Smooth muscle cell of the brain vasculature (primary cell): Measurements from ENCODE around the gene PPIF.

Experiments
- DNase-seq: peaks from one replicate; pipeline ENCODE4 v3.0.0-alpha.2; 2012; ENCODE audit warnings: low read depth, low spot score

The PPIF gene

DNA sequence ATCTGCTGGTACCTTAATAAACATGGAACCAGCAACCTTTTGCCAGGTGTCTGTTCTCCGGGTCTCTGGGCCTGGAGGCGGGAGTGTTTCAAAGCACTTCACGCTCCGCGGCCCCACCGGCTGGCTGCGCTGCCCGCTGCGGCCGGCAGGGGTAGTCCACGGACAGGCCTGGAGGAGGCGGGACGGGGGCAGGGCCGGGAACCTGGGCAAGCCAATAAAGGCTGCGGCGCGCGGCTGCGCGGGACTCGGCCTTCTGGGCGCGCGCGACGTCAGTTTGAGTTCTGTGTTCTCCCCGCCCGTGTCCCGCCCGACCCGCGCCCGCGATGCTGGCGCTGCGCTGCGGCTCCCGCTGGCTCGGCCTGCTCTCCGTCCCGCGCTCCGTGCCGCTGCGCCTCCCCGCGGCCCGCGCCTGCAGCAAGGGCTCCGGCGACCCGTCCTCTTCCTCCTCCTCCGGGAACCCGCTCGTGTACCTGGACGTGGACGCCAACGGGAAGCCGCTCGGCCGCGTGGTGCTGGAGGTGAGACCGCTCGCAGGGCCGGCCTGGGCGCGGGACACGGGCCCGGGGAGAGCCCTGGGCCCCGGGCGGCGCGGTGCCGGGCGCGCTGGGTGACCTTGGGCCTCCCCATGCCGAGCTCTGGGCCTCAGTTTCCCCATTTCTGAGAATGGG lies at the start of gene PPIF:
Gene PPIF, plus strand, starts transcription at position 244 of the 668 bp plus-strand sequence. Its CDS starts 80 bp downstream, at position 324.
- DNase-seq = peak; percentile 82

DNA sequence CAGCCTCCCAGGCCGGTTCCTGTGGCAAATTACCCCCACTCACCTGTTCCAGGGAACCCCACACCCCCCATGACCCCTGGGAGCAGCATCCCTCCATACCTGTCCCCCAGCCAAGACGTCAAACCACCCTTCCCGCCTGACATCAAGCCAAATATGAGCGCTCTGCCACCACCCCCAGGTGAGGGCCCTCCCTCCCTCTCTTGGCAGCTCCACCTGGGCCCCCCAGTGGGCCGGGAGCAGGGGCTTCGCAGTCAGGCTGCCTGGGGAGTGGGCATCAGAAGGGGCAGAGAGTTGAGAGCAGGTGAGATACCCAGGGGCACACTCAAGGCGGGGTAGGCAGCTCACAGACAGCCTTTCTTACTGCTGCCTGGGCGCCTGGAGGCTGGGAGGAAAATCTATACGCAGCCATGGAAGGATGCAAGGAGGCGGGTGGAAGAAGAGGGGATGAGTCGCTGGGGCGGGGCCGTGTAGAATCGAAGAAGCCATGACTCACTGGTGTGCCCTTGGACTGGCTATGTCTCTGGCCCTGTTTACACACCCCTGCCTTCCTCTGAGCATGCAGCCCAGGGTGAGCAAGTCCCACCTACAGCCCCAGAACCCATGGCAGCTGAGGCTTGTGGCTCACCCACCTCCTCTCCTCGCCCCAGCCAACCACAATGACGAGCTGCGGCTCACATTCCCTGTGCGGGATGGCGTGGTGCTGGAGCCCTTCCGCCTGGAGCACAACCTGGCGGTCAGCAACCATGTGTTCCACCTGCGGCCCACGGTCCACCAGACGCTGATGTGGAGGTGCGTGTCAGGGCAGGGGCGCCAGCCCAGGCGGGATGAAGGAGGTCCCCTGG lies 48.6 kb upstream of the PPIF start:
- peak; percentile 52 for DNase-seq

DNA sequence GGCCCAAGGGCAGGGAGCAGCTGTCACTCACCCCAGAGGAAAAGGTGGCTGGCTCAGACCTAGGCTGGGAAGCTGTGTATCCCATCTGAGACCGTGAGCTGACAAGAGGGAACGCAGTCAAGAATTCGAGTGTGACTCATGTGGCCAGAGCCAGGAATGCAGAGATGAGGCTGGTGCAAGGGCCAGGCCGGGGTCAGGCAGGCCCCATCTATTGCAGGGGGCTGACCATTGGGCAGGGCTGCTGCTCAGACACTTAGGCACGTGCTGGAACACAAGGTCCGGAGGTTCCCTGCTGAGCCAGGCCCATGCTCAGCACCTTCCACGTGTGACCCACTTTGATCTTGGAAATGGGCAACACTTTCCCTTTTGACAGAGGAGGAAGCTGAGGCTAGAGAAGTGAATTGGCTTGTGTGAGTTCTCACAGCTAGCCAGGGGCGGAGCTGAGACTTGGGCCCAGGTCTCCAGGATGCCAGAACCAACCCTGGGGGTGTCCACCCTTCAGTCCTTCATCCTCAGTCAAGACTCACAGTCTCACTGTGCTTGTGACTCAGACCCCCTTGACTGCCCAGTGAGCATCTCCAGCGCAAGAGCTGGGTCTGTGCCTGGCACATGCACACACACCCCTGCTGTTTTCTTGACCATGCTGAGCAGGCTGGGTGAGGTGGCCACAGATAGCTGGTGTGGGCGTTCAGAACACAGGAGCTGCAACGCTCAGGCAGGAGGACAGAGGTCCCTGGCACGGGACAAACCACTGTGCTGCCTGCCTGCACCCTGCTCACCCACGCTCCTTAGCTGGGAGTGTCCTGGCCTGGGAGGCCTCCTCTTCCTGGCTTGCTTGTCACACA lies 47.6 kb upstream of the PPIF start:
- peak; percentile 23 for DNase-seq

DNA sequence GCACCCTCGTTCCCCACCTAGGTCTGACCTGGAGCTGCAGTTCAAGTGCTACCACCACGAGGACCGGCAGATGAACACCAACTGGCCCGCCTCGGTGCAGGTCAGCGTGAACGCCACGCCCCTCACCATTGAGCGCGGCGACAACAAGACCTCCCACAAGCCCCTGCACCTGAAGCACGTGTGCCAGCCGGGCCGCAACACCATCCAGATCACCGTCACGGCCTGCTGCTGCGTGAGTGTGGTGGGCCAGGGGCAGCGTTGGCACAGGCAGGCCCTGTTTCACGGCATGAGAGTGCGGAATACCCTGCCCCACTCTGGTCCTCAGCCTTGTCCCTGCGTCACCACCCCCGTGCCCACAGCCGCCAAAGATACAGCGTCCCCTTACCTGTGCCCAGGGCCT lies 46.6 kb upstream of the PPIF start:
- no peak for DNase-seq

GRCh38 chr10:79301754-79302530 lies 45.3 kb upstream of the PPIF start:
- no peak for DNase-seq

- no peak for DNase-seq
Measured at GRCh38 chr10:79303631-79304478, 43.4 kb upstream of the PPIF start.

- DNase-seq = no peak
Measured at GRCh38 chr10:79304479-79305087, 42.7 kb upstream of the PPIF start.

GRCh38 chr10:79305515-79305914 lies 41.8 kb upstream of the PPIF start:
- no peak for DNase-seq

GRCh38 chr10:79305988-79306387 lies 41.3 kb upstream of the PPIF start:
- DNase-seq = no peak

- DNase-seq = no peak
Measured at GRCh38 chr10:79306644-79307220, 40.5 kb upstream of the PPIF start.

GRCh38 chr10:79308016-79308415 lies 39.3 kb upstream of the PPIF start:
- no peak for DNase-seq

DNA sequence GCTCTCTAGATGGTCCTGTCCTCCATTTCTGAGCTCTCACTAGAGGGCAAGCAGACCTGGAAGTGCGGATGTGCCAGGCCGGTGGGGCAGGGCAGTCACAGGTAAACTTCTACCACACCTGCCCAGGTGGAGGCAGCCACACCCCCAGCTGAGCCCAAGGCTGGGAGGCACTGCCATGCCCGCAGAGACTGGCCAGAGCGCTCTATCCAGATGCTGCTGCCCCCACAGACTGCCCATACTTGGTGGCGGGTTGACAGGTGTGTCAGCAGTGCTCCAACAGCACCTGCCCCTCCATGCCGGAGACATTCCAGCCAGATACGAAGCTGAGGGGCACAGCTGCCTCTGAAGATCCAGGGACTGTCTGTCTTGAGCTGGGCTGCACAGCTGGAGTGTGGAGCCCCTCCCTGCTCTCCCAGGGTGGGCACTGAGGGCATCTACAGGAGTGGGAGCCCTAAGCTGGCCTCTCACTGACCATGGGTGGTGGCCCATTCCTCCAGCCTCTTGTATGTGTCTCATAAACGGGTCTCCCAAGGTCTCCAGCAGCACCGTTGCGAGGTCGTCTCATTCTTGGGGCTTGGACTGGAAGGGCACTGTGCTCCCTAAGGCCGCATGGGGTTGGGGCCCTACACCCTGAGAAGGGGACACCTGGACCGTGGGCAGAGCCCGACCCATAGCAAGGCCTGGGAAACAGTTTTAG lies 38.2 kb upstream of the PPIF start:
- DNase-seq = no peak

DNA sequence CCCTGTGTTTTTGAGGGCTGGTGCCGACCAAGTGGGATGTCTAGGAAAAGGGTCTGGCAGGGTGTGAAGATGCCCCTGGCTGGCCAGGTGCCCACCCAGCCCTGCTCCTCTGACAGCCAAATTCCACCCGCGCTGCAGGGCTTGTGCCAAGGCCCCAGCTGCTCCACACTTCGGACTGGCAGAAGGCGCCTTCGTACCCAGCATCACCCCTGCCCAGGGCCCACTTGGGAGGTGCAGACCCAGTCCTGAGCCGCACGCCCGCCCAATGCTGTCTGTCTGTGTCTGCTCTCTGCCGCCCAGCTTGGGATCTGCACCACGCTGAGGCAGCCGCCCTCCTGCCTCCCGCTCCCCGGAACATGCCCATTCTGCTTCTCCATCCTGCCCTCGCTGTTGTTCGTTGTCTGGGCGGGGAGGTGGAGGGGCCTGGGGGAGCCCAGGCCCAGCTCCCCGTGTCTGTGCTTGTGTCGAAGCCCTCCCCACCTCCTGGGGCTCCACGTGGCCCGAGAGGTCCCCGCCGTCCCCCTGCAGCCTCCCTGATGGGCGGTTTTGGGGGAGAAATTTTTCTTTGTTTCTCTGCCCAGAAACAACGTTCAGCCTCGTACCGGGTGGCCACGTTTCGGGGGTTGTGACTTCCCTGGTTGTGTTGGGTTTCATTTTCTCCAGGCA lies 36.9 kb upstream of the PPIF start:
- no peak for DNase-seq

GRCh38 chr10:79310911-79311573 lies 36.2 kb upstream of the PPIF start:
- no peak for DNase-seq

GRCh38 chr10:79311581-79312407 lies 35.5 kb upstream of the PPIF start:
- no peak for DNase-seq

- DNase-seq = no peak
Measured at GRCh38 chr10:79312601-79313187, 34.6 kb upstream of the PPIF start.

DNA sequence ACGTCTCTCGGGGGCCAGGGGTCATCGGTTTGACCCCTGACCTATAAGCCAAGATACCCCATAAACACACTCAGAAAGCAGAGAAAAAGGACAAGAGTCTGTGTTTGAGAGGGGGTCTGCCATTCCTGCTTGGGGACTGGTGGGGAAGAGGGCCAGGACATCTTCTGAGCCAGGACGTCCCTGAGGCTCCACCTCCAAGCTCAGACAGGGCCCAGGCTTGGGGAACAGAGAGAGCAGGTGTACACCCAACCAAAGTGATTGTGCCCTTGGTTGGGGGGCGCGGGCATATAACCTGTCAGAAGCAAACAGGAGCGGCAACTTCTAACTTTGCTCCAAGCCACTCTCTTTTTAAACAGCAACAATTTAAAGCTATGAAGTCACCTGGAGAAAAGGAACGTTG lies 33.9 kb upstream of the PPIF start:
- DNase-seq = no peak
